ENCODE data around the gene ATP2C2. TPM values are rescaled to one million over a fixed set of nuclear protein-coding genes. Genes with fewer than 3 reads are reported as not detected.

The ATP2C2 gene, protein sequence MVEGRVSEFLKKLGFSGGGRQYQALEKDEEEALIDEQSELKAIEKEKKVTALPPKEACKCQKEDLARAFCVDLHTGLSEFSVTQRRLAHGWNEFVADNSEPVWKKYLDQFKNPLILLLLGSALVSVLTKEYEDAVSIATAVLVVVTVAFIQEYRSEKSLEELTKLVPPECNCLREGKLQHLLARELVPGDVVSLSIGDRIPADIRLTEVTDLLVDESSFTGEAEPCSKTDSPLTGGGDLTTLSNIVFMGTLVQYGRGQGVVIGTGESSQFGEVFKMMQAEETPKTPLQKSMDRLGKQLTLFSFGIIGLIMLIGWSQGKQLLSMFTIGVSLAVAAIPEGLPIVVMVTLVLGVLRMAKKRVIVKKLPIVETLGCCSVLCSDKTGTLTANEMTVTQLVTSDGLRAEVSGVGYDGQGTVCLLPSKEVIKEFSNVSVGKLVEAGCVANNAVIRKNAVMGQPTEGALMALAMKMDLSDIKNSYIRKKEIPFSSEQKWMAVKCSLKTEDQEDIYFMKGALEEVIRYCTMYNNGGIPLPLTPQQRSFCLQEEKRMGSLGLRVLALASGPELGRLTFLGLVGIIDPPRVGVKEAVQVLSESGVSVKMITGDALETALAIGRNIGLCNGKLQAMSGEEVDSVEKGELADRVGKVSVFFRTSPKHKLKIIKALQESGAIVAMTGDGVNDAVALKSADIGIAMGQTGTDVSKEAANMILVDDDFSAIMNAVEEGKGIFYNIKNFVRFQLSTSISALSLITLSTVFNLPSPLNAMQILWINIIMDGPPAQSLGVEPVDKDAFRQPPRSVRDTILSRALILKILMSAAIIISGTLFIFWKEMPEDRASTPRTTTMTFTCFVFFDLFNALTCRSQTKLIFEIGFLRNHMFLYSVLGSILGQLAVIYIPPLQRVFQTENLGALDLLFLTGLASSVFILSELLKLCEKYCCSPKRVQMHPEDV
- polyA plus RNA-seq (ENCODE audit: insufficient read length in 3 of 3): 1 to 10 TPM in 1 of 3 donors, under 1 TPM in 2; 0.52 to 1.8 (median 0.98) TPM
- long read RNA-seq, donor 1: 0 reads
- long read RNA-seq, donor 2: 0 reads
- long read RNA-seq, donor 3: 0 reads
- long read RNA-seq, donor 4: 0 reads
- long read RNA-seq, donor 5: 0 reads
- long read RNA-seq, donor 6, partial matches to known transcripts: 30 of 192 reads
- long read RNA-seq, donor 6, other reads (novel, unspliced or antisense): 161 of 192 reads
- long read RNA-seq, donor 7: 0 reads
- long read RNA-seq, donor 8: 0 reads
- long read RNA-seq, donor 9: 0 reads
- long read RNA-seq, donor 10: 0 reads
- long read RNA-seq, donor 11: 0 reads
- long read RNA-seq, donor 12: 0 reads
- long read RNA-seq, donor 13: 0 reads
- long read RNA-seq, donor 14, partial matches to known transcripts: 155 of 155 reads
- long read RNA-seq, donor 14, other reads (novel, unspliced or antisense): 0 of 155 reads
- long read RNA-seq, donor 15: 0 reads
- long read RNA-seq, donor 16: 0 reads

DNA sequence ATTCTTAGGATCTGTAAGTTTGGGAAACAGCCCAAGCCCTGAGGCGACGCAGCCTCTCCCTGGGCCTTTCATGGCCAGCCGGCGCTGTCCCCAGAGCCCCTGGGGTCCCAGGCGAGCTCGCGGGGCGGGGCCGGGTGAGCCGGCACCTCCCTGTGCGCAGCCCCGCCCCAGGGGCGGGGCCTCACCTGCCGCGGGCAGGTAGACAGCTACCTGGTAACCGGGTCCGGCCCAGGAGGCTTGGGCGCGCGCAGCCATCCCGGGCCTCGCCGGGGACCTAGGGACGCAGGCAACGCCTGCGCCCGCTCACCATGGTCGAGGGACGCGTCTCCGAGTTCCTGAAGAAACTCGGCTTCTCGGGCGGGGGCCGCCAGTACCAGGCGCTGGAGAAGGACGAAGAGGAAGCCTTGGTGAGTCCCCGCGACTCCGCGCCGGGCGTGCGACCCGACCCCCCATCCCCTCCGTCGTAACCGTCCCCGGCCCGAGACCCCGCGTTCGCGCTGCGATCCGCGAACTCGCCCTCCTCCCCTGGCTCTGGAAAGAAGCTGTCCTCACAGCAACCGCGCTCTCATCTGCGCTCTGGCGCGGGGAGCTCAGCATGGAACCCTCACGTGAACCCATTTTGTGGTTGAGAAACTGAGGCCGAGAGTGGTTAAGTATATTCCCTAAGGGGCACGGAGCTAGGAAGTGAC is at the start of gene ATP2C2:
Gene ATP2C2 (plus strand): TSS at position 231 of the 689 bp plus-strand sequence. CDS start 78 bp downstream, at position 309.
- DNase-seq (ENCODE audit: extremely low read depth in 1 of 11, low read depth in 9 of 11, low spot score in 4 of 11): peak in 3 of 11 donors; percentile 16 to 27 (median 21)

GRCh38 chr16:84319146-84319760 is 49.1 kb upstream of the ATP2C2 start:
- DNase-seq (ENCODE audit: extremely low read depth in 1 of 11, low read depth in 9 of 11, low spot score in 4 of 11): no peak

DNA sequence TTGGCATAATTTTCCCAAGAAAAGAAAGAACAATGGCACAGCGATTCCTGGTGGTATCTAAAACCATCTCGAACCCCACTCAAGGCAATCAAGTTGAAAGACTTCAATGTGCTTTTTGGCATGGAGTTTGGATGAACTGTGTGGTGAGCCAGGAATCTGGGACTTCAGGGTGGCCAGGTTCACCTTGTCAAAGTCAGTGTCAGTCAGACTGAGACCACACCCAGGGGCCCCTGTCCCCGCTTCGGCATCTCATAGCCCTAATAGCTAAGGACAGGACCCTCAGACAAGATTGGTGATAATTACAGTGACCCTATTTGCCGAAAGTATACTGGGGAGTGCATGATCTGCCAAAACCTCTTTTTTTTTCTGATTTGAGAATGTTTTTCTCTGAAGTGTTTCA is 47.8 kb upstream of the ATP2C2 start:
- no peak for DNase-seq (ENCODE audit: extremely low read depth in 1 of 11, low read depth in 9 of 11, low spot score in 4 of 11)

GRCh38 chr16:84321932-84322331 is 46.4 kb upstream of the ATP2C2 start:
- no peak for DNase-seq (ENCODE audit: extremely low read depth in 1 of 11, low read depth in 9 of 11, low spot score in 4 of 11)

DNA sequence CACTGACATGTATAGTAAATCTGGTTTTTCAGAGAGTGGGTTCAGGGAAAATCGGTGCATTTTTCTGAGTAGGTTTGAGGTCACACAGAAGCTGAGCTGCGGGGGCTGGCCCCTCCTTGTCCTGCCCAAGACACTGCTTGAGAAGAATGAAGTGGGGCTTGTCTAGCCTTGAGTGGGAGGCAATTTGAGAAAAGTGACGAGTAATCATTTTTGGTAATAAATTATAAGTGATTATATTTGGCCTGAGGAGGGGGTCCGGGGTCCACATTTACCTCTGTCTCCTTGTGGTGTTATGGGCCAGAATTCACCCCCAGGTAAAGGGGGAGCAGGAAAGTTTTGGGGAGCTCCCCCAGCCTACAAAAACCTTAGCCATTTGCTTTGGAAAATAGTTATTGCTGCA is 45.6 kb upstream of the ATP2C2 start:
- no peak for DNase-seq (ENCODE audit: extremely low read depth in 1 of 11, low read depth in 9 of 11, low spot score in 4 of 11)

DNA sequence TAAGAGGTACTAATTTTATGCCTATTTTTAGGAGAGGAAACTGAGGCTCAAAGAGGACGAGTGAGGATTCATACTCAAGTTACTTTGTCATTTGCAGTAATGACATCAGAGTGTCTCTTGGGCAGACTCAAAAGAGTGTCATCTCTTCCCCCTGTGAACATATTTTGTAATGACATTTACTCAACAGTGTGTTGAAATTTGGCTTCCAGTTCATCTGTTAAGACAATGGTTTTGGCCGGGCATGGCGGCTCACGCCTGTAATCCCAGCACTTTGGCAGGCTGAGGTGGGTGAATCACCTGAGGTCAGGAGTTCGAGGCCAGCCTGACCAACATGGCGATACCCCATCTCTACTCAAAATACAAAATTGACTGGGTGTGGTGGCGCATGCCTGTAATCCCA is 44.7 kb upstream of the ATP2C2 start:
- DNase-seq (ENCODE audit: extremely low read depth in 1 of 11, low read depth in 9 of 11, low spot score in 4 of 11): no peak

- no peak for DNase-seq (ENCODE audit: extremely low read depth in 1 of 11, low read depth in 9 of 11, low spot score in 4 of 11)
Observed at GRCh38 chr16:84324434-84325262, 43.7 kb upstream of the ATP2C2 start.

GRCh38 chr16:84326545-84326944 is 41.8 kb upstream of the ATP2C2 start:
- DNase-seq (ENCODE audit: extremely low read depth in 1 of 11, low read depth in 9 of 11, low spot score in 4 of 11): no peak

DNA sequence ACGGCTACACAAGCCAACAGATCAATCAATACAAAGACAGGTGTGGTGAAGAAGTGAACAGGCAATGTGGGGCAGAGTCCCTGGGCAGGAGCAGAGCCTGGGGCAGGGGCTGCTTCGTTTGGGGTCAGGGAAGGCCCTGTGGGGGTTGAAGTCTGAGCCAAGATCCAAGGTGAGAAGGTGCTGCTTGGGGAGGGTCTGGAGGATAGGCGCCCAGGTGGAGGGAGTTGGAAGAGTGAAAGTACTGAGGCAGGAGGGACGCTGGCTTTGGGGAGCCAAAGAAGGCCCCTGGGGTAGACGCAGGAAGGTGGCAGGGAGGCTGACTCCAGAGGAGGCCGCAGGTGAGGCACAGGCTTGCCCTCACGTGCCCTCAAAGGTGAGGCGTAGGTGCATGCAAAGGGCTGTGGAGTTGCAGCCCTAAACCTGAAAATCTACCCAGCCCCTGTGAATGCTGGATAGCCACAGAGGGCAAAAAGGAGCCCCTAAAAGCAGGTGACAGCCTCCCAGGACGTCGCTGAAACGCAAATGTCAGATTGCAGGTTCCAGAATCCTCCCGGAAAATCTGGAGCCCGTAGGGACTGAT is 40.3 kb upstream of the ATP2C2 start:
- DNase-seq (ENCODE audit: extremely low read depth in 1 of 11, low read depth in 9 of 11, low spot score in 4 of 11): no peak

- no peak for DNase-seq (ENCODE audit: extremely low read depth in 1 of 11, low read depth in 9 of 11, low spot score in 4 of 11)
Observed at GRCh38 chr16:84329016-84329415, 39.3 kb upstream of the ATP2C2 start.

GRCh38 chr16:84329843-84330684 is 38.3 kb upstream of the ATP2C2 start:
- no peak for DNase-seq (ENCODE audit: extremely low read depth in 1 of 11, low read depth in 9 of 11, low spot score in 4 of 11)

GRCh38 chr16:84330685-84331050 is 37.7 kb upstream of the ATP2C2 start:
- no peak for DNase-seq (ENCODE audit: extremely low read depth in 1 of 11, low read depth in 9 of 11, low spot score in 4 of 11)

- no peak for DNase-seq (ENCODE audit: extremely low read depth in 1 of 11, low read depth in 9 of 11, low spot score in 4 of 11)
Observed at GRCh38 chr16:84331998-84332780, 36.1 kb upstream of the ATP2C2 start.

- no peak for DNase-seq (ENCODE audit: extremely low read depth in 1 of 11, low read depth in 9 of 11, low spot score in 4 of 11)
Observed at GRCh38 chr16:84332975-84333684, 35.2 kb upstream of the ATP2C2 start.

GRCh38 chr16:84334058-84334457 is 34.3 kb upstream of the ATP2C2 start:
- DNase-seq (ENCODE audit: extremely low read depth in 1 of 11, low read depth in 9 of 11, low spot score in 4 of 11): no peak
